Neuronal stem cell (in vitro differentiated cells): ENCODE measurements around the gene C5orf58.

Source experiments
- DNase-seq: peaks from one replicate; pipeline ENCODE4 v3.0.0-alpha.2; 2013; ENCODE audit warnings: low spot score
- H2AFZ ChIP-seq: one replicate; pipeline ENCODE4 v1.6.1; 2013; ENCODE audit warnings: mild to moderate bottlenecking, low read length, inconsistent platforms
- H2AK5ac ChIP-seq: 2 replicates; pipeline ENCODE4 v1.6.1; 2013; ENCODE audit warnings: low read depth, mild to moderate bottlenecking, inconsistent platforms, low read length, moderate library complexity, mixed read lengths
- H2BK120ac ChIP-seq: 2 replicates; pipeline ENCODE4 v1.6.1; 2013; ENCODE audit warnings: low read depth, mild to moderate bottlenecking, inconsistent platforms, low read length, moderate library complexity, mixed read lengths
- H2BK12ac ChIP-seq: one replicate; pipeline ENCODE4 v1.6.1; 2013; ENCODE audit warnings: low read length, inconsistent platforms
- H2BK15ac ChIP-seq: 2 replicates; pipeline ENCODE4 v1.6.1; 2013; ENCODE audit warnings: mild to moderate bottlenecking, low read length, inconsistent platforms, mixed read lengths
- H2BK5ac ChIP-seq: one replicate; pipeline ENCODE4 v1.6.1; 2013; ENCODE audit warnings: inconsistent platforms, mild to moderate bottlenecking, low read length, moderate library complexity
- H3K14ac ChIP-seq: one replicate; pipeline ENCODE4 v1.6.1; 2013; ENCODE audit warnings: low read length, inconsistent platforms
- H3K18ac ChIP-seq: 2 replicates; pipeline ENCODE4 v1.6.1; 2013; ENCODE audit warnings: low read length, inconsistent platforms
- H3K23ac ChIP-seq: 2 replicates; pipeline ENCODE4 v1.6.1; 2013; ENCODE audit warnings: low read depth, mild to moderate bottlenecking, mixed read lengths, low read length, inconsistent platforms; ENCODE audit not compliant: poor library complexity
- H3K27ac ChIP-seq: replicated peaks from 3 replicates; pipeline ENCODE4 v1.5.1; 2013; ENCODE audit warnings: low read length, inconsistent platforms
- H3K27me3 ChIP-seq, 3 experiments: 2 replicates each; pipeline ENCODE4 v1.6.1; 2013; ENCODE audit warnings: low read length in 3 of 3, mild to moderate bottlenecking in 2 of 3, inconsistent platforms in 1 of 3, low read depth in 1 of 3, mixed read lengths in 1 of 3, moderate library complexity in 1 of 3; ENCODE audit not compliant: control insufficient read depth in 3 of 3, insufficient read depth in 3 of 3
- H3K36me3 ChIP-seq, 2 donors: replicated peaks in 1 of 2; 2 replicates each; pipeline ENCODE4 v1.6.1; 2013; ENCODE audit warnings: low read length in 2 of 2; ENCODE audit not compliant: control insufficient read depth in 2 of 2, insufficient read depth in 2 of 2
- H3K4ac ChIP-seq: 2 replicates; pipeline ENCODE4 v1.6.1; 2013; ENCODE audit warnings: inconsistent platforms, mild to moderate bottlenecking, low read length, moderate library complexity
- H3K4me1 ChIP-seq, 2 donors: 1 replicate in 1 of 2; 2 replicates in 1 of 2; pipeline ENCODE4 v1.6.1; 2013; ENCODE audit warnings: low read length in 2 of 2, low read depth in 1 of 2; ENCODE audit not compliant: control insufficient read depth in 2 of 2, insufficient read depth in 1 of 2
- H3K4me2 ChIP-seq: one replicate; pipeline ENCODE4 v1.6.1; 2013; ENCODE audit warnings: mild to moderate bottlenecking, low read length, inconsistent platforms; ENCODE audit not compliant: insufficient read depth, poor library complexity, severe bottlenecking
- H3K4me3 ChIP-seq, 2 donors: 2 replicates each; pipeline ENCODE4 v1.5.1; 2013; ENCODE audit warnings: low read length in 2 of 2, mild to moderate bottlenecking in 2 of 2, inconsistent platforms in 1 of 2, moderate library complexity in 1 of 2
- H3K79me1 ChIP-seq: one replicate; pipeline ENCODE4 v1.6.1; 2013; ENCODE audit warnings: low read depth, mild to moderate bottlenecking, inconsistent platforms, low read length, moderate library complexity
- H3K9ac ChIP-seq: one replicate; pipeline ENCODE4 v1.6.1; 2013; ENCODE audit warnings: mild to moderate bottlenecking, low read depth, low read length, inconsistent platforms; ENCODE audit not compliant: poor library complexity
- H3K9me3 ChIP-seq, 2 donors: replicated peaks in 1 of 2; 2 replicates each; pipeline versions ENCODE3 to v1.6.1; 2013; ENCODE audit warnings: low read length in 2 of 2, mild to moderate bottlenecking in 2 of 2, inconsistent platforms in 1 of 2, low read depth in 1 of 2, mixed read lengths in 1 of 2, moderate library complexity in 1 of 2; ENCODE audit not compliant: control insufficient read depth in 2 of 2, insufficient read depth in 1 of 2
- H4K8ac ChIP-seq: one replicate; pipeline ENCODE4 v1.6.1; 2013; ENCODE audit warnings: low read depth, mild to moderate bottlenecking, inconsistent platforms, low read length, moderate library complexity
- H4K91ac ChIP-seq: one replicate; pipeline ENCODE4 v1.6.1; 2013; ENCODE audit warnings: low read length, low read depth, mild to moderate bottlenecking, inconsistent platforms; ENCODE audit not compliant: poor library complexity
- WGBS, 2 donors: extraction: QIAGEN DNeasy Blood & Tissue Kit; methylation state at CpG; one replicate each; pipeline ENCODE4 v1.1.7; 2013; ENCODE audit warnings: missing lambda C conversion rate in 2 of 2, mixed read lengths in 1 of 2; ENCODE audit not compliant: insufficient read length in 2 of 2, insufficient replicate concordance in 1 of 2; ENCODE audit errors: extremely low coverage in 2 of 2; 5-methylcytosine and 5-hydroxymethylcytosine counted together

Gene C5orf58

DNA sequence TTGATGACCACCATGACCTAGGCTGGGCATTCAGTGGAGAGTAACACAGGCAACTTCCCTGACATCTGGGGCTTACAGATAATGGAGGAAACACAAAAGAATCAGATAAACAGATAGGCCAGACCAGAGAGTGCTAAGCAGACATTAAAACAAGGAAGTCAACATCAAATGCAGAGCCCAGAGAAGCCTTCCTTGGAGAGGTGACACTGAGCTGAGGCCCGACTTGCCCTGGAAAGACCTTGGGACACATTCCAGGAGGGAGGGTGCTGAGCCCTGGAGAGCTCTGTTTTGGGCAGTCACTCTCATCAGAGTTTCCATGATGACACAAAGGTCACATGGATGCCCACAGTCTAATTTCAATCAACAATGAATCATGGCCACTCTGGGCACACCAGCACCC, 31.9 kb upstream of the C5orf58 start:
- H3K23ac ChIP-seq = no peak overlapping the region
- peaks cover 0 to 1% of the 10 kb centered on the region in 2 donors for H3K4me1 ChIP-seq
- no peak overlapping the region for H2BK15ac ChIP-seq
- H3K79me1 ChIP-seq = no peaks in the 10 kb centered on the region
- H4K91ac ChIP-seq = no peak overlapping the region
- no peak overlapping the region for H2AK5ac ChIP-seq
- WGBS, 2 donors = no CpG with 5 or more reads among the region's 1 CpG
- peaks cover 0 to 2% (median 0%) of the 10 kb centered on the region in 3 experiments for H3K27me3 ChIP-seq
- no peak overlapping the region for H3K4ac ChIP-seq
- no peak overlapping the region for H3K4me3 ChIP-seq
- H3K27ac ChIP-seq = no peak overlapping the region
- H4K8ac ChIP-seq = no peak overlapping the region
- no peak overlapping the region for H3K9ac ChIP-seq
- no peak overlapping the region for H2AFZ ChIP-seq
- H3K18ac ChIP-seq = no peak overlapping the region
- no peaks in the 10 kb centered on the region for H3K9me3 ChIP-seq
- DNase-seq = no peak
- no peaks in the 10 kb centered on the region for H3K36me3 ChIP-seq
- no peak overlapping the region for H3K14ac ChIP-seq
- no peak overlapping the region for H2BK120ac ChIP-seq
- H2BK12ac ChIP-seq = no peak overlapping the region
- no peak overlapping the region for H2BK5ac ChIP-seq
- H3K4me2 ChIP-seq = no peak overlapping the region

DNA sequence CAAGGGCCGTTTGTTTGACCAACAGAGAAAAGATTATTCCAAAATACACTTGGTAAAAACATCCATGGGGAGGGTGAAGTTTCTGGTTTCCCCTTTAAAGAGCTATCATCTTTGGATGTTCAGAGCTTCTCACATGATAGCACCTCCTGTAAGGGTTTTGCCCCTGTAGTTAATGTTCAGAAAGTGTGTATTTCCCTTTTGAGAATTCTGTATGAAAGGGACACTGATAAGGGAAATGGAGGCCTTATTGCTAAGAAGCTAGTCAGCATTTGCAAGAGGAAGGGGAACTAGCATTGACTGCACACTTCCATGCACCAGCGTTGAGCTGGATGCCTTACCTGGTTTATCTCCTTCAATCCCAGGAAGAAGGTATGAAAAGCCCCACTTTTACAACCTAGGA, 31.5 kb upstream of the C5orf58 start:
- H3K9ac ChIP-seq = no peak overlapping the region
- H3K4ac ChIP-seq = no peak overlapping the region
- H2BK12ac ChIP-seq = no peak overlapping the region
- no peak overlapping the region for H3K18ac ChIP-seq
- no peak overlapping the region for H2BK5ac ChIP-seq
- H2AFZ ChIP-seq = no peak overlapping the region
- H3K4me3 ChIP-seq = no peak overlapping the region
- no peak overlapping the region for H2AK5ac ChIP-seq
- no peaks in the 10 kb centered on the region for H3K9me3 ChIP-seq
- H4K8ac ChIP-seq = no peak overlapping the region
- H3K79me1 ChIP-seq = no peaks in the 10 kb centered on the region
- H3K27me3 ChIP-seq = peaks cover 0 to 2% (median 0%) of the 10 kb centered on the region in 3 experiments
- no peak overlapping the region for H3K4me2 ChIP-seq
- H3K27ac ChIP-seq = no peak overlapping the region
- peaks cover 0 to under 1% of the 10 kb centered on the region in 2 donors for H3K4me1 ChIP-seq
- H3K23ac ChIP-seq = no peak overlapping the region
- no peak overlapping the region for H3K14ac ChIP-seq
- no peak overlapping the region for H2BK120ac ChIP-seq
- WGBS, 2 donors = no CpG with 5 or more reads among the region's 2 CpGs
- no peak overlapping the region for H4K91ac ChIP-seq
- no peak overlapping the region for H2BK15ac ChIP-seq
- no peak for DNase-seq
- H3K36me3 ChIP-seq = no peaks in the 10 kb centered on the region

DNA sequence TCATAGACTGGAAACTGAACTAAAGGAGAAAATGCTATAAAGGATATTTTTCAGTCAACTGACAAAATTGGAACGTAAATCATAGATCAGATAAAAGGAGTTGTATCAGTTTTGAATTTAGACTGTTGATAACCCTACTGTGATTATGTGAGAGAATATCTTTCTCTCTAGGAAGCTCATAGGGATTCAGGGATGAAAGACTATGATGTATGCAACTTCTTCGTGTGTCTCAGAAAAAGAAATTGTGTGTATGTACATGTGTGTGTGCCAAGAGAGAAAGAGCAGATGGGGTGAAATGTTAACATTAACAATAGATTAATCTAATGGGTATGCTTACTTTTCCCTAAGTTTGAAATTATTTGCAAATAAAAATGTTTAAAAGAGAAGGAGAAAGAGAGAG, 30.7 kb upstream of the C5orf58 start:
- H2AK5ac ChIP-seq = no peak overlapping the region
- H3K27me3 ChIP-seq = peaks cover 0 to 4% (median 2%) of the 10 kb centered on the region in 3 experiments
- H3K18ac ChIP-seq = no peak overlapping the region
- no peak overlapping the region for H4K8ac ChIP-seq
- no peak overlapping the region for H3K4me3 ChIP-seq
- H2AFZ ChIP-seq = no peak overlapping the region
- H3K27ac ChIP-seq = no peak overlapping the region
- no peak overlapping the region for H3K14ac ChIP-seq
- H2BK5ac ChIP-seq = no peak overlapping the region
- H3K9me3 ChIP-seq = no peaks in the 10 kb centered on the region
- H3K79me1 ChIP-seq = no peaks in the 10 kb centered on the region
- no peak overlapping the region for H2BK12ac ChIP-seq
- WGBS, 2 donors = no CpG with 5 or more reads among the region's 2 CpGs
- H2BK120ac ChIP-seq = no peak overlapping the region
- H3K9ac ChIP-seq = no peak overlapping the region
- H3K4me1 ChIP-seq = no peaks in the 10 kb centered on the region
- no peaks in the 10 kb centered on the region for H3K36me3 ChIP-seq
- H4K91ac ChIP-seq = no peak overlapping the region
- no peak overlapping the region for H3K4ac ChIP-seq
- H2BK15ac ChIP-seq = no peak overlapping the region
- H3K23ac ChIP-seq = no peak overlapping the region
- H3K4me2 ChIP-seq = no peak overlapping the region
- DNase-seq = no peak

DNA sequence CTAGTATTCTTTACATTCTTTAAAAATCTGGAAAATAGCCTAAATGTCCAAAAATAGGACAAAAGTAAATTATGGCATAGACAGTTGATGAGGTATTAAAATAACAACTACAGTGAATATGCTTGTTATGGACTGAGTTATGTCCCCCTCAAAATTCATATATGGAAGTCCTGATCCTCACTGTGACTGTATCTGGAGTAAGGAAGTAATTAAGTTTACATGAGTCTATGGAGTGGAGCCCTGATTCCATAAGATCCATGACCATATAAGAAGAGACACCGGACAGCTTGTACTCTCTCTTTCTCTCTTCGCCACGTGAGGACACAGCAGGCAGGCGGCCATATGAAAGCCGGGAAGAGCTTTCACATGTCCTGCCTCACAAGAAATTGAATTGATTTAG, 28.6 kb upstream of the C5orf58 start:
- no peak overlapping the region for H2BK15ac ChIP-seq
- DNase-seq = no peak
- no peak overlapping the region for H3K23ac ChIP-seq
- H2BK5ac ChIP-seq = no peak overlapping the region
- no peak overlapping the region for H3K14ac ChIP-seq
- H3K4ac ChIP-seq = no peak overlapping the region
- H3K79me1 ChIP-seq = no peaks in the 10 kb centered on the region
- no peak overlapping the region for H3K27ac ChIP-seq
- H2AK5ac ChIP-seq = no peak overlapping the region
- no peak overlapping the region for H2BK12ac ChIP-seq
- H3K4me2 ChIP-seq = no peak overlapping the region
- peaks cover 0 to 4% (median 2%) of the 10 kb centered on the region in 3 experiments for H3K27me3 ChIP-seq
- no peak overlapping the region for H3K4me3 ChIP-seq
- H4K91ac ChIP-seq = no peak overlapping the region
- no peak overlapping the region for H2BK120ac ChIP-seq
- WGBS, 2 donors = no CpG with 5 or more reads among the region's 5 CpGs
- H4K8ac ChIP-seq = no peak overlapping the region
- no peaks in the 10 kb centered on the region for H3K4me1 ChIP-seq
- no peak overlapping the region for H3K9ac ChIP-seq
- no peaks in the 10 kb centered on the region for H3K9me3 ChIP-seq
- H2AFZ ChIP-seq = no peak overlapping the region
- no peaks in the 10 kb centered on the region for H3K36me3 ChIP-seq
- H3K18ac ChIP-seq = no peak overlapping the region
